MCF 10A (cell line): ENCODE measurements around the gene HNMT. TPM values are rescaled to one million over a fixed set of nuclear protein-coding genes. Genes with fewer than 3 reads are reported as not detected.

ENCODE experiments used
- BruUV-seq: library from RNA; stranded (reverse); fragments of 400-500 nt; replicated peaks from 2 replicates; lab custom pipeline; 2021; lab: Mats Ljungman, UMichigan
- CTCF ChIA-PET: fragments of 300-600 bp; sonication (Branson Sonifier 250); formaldehyde crosslinking; extraction: SDS; loops from one replicate; lab custom pipeline; 2021; ENCODE audit warnings: antibody characterized with exemption, inconsistent platforms; lab: Yijun Ruan, JAX
- POLR2A ChIA-PET: fragments of 300-600, 350-650 bp; sonication (Branson Sonifier 250); formaldehyde crosslinking; extraction: SDS; loops from one replicate; lab custom pipeline; 2020; ENCODE audit warnings: antibody characterized with exemption, inconsistent platforms; lab: Yijun Ruan, JAX
- DNase-seq: peaks from one replicate; pipeline ENCODE4 v3.0.0-alpha.2; 2018; ENCODE audit not compliant: unreplicated experiment
- H3K27ac Mint-ChIP-seq: one replicate; pipeline ENCODE4 v1.8.0; 2022; ENCODE audit warnings: mild to moderate bottlenecking, low read depth, mixed read lengths; ENCODE audit not compliant: unreplicated experiment
- H3K27me3 Mint-ChIP-seq: one replicate; pipeline ENCODE4 v1.8.0; 2022; ENCODE audit warnings: mixed read lengths; ENCODE audit not compliant: insufficient read depth, unreplicated experiment
- H3K36me3 Mint-ChIP-seq: one replicate; pipeline ENCODE4 v1.8.0; 2022; ENCODE audit warnings: mild to moderate bottlenecking, moderate library complexity, mixed read lengths; ENCODE audit not compliant: insufficient read depth, unreplicated experiment
- H3K4me1 Mint-ChIP-seq: one replicate; pipeline ENCODE4 v1.8.0; 2022; ENCODE audit warnings: mixed read lengths; ENCODE audit not compliant: insufficient read depth, unreplicated experiment
- H3K4me3 Mint-ChIP-seq: one replicate; pipeline ENCODE4 v1.8.0; 2022; ENCODE audit warnings: mild to moderate bottlenecking, moderate library complexity, mixed read lengths; ENCODE audit not compliant: unreplicated experiment
- H3K9me3 Mint-ChIP-seq: one replicate; pipeline ENCODE4 v1.8.0; 2022; ENCODE audit warnings: mixed read lengths; ENCODE audit not compliant: unreplicated experiment
- CTCF ChIP-seq: fragments of 200-600 bp; IDR thresholded peaks from one replicate; pipeline ENCODE4 v1.8.0; 2022; ENCODE audit warnings: antibody characterized with exemption, mild to moderate bottlenecking; ENCODE audit not compliant: unreplicated experiment
- intact Hi-C: fragments of 100-400 bp; cut with micrococcal nuclease; formaldehyde crosslinking; loops from 2 replicates; pipeline ENCODE4 v1.14.1; 2022
- total RNA-seq: library from RNA; stranded (reverse); gene quantifications from 2 replicates; pipeline ENCODE4 v1.2.3, GENCODE V29; 2022

Gene HNMT
- total RNA-seq, 1 experiment from 2014 or later = 0.28 TPM

- DNase-seq = no peak
- POLR2A ChIA-PET = no interaction called here
- CTCF ChIA-PET = no interaction called here
- Mint-ChIP-seq H3K36me3 (no peaks in the 10 kb centered on the region), H3K27me3 (no peaks in the 10 kb centered on the region), H3K4me1 (no peaks in the 10 kb centered on the region), H3K4me3 (no peak overlapping the region), H3K9me3 (peaks cover 17% of the 10 kb centered on the region), H3K27ac (no peak overlapping the region)
- intact Hi-C loops = no loop called here
- TF ChIP-seq CTCF = no peak
- no TSS peak for BruUV-seq
Measured at GRCh38 chr2:137997733-137998132, 33.5 kb downstream of the HNMT start.

- Mint-ChIP-seq H3K36me3 (no peaks in the 10 kb centered on the region), H3K9me3 (peaks cover 9% of the 10 kb centered on the region), H3K4me1 (peaks cover under 1% of the 10 kb centered on the region), H3K27me3 (no peaks in the 10 kb centered on the region), H3K27ac (no peak overlapping the region), H3K4me3 (no peak overlapping the region)
- BruUV-seq = no TSS peak
- TF ChIP-seq CTCF = no peak
- no peak for DNase-seq
- POLR2A ChIA-PET = no interaction called here
- CTCF ChIA-PET = interaction anchor here (0.6 kb wide), 1 partner anchor 816 kb away, joined by 4 read pairs; no protein-coding TSS in a partner anchor
- intact Hi-C loops = no loop called here
Measured at GRCh38 chr2:137998503-137998902, 34.2 kb downstream of the HNMT start.

- no TSS peak for BruUV-seq
- Mint-ChIP-seq H3K4me3 (no peak overlapping the region), H3K36me3 (no peaks in the 10 kb centered on the region), H3K4me1 (peaks cover 6% of the 10 kb centered on the region), H3K27me3 (no peaks in the 10 kb centered on the region), H3K9me3 (peaks cover 2% of the 10 kb centered on the region), H3K27ac (no peak overlapping the region)
- ChIA-PET POLR2A (no interaction called here), CTCF (no interaction called here)
- no peak for TF ChIP-seq CTCF
- DNase-seq = no peak
- intact Hi-C loops = no loop called here
Measured at GRCh38 chr2:137999273-137999672, 35.0 kb downstream of the HNMT start.

GRCh38 chr2:138000009-138000408 lies 35.7 kb downstream of the HNMT start:
- Mint-ChIP-seq H3K27me3 (no peaks in the 10 kb centered on the region), H3K4me3 (no peak overlapping the region), H3K4me1 (peaks cover 6% of the 10 kb centered on the region), H3K36me3 (no peaks in the 10 kb centered on the region), H3K27ac (no peak overlapping the region), H3K9me3 (no peaks in the 10 kb centered on the region)
- no TSS peak for BruUV-seq
- intact Hi-C loops = no loop called here
- CTCF ChIA-PET = no interaction called here
- no peak for DNase-seq
- POLR2A ChIA-PET = no interaction called here
- no peak for TF ChIP-seq CTCF
